Endodermal cell (in vitro differentiated cells): ENCODE data around the gene CCL28. TPM values are rescaled to one million over a fixed set of nuclear protein-coding genes. Genes with fewer than 3 reads are reported as not detected.

Experiments
- DNase-seq: peaks from one replicate; pipeline ENCODE4 v3.0.0-alpha.2; 2017
- H3K27ac ChIP-seq: 2 replicates; pipeline ENCODE4 v1.5.1; 2013; ENCODE audit warnings: mild to moderate bottlenecking, low read depth, low read length, moderate library complexity
- H3K27me3 ChIP-seq: 2 replicates; pipeline ENCODE4 v1.6.1; 2013; ENCODE audit warnings: mild to moderate bottlenecking, low read length, moderate library complexity; ENCODE audit not compliant: insufficient read depth, control insufficient read depth, poor library complexity, severe bottlenecking
- H3K36me3 ChIP-seq: 2 replicates; pipeline ENCODE4 v1.7.0; 2013; ENCODE audit warnings: mild to moderate bottlenecking, low read length, moderate library complexity; ENCODE audit not compliant: control insufficient read depth, insufficient read depth
- H3K4me1 ChIP-seq: one replicate; pipeline ENCODE4 v1.7.0; 2013; ENCODE audit warnings: low read length; ENCODE audit not compliant: control insufficient read depth, insufficient read depth
- H3K4me3 ChIP-seq: 2 replicates; pipeline ENCODE4 v1.5.1; 2013; ENCODE audit warnings: mild to moderate bottlenecking, low read length, moderate library complexity
- H3K9ac ChIP-seq: 2 replicates; pipeline ENCODE4 v1.6.1; 2013; ENCODE audit warnings: mild to moderate bottlenecking, low read length, moderate library complexity; ENCODE audit not compliant: poor library complexity, severe bottlenecking; ENCODE audit errors: extremely low read depth
- H3K9me3 ChIP-seq: 2 replicates; pipeline ENCODE4 v1.6.1; 2013; ENCODE audit warnings: mild to moderate bottlenecking, low read length, moderate library complexity; ENCODE audit not compliant: control insufficient read depth
- H3K27ac Mint-ChIP-seq: 2 replicates; pipeline ENCODE4 v1.8.0; 2020; ENCODE audit warnings: mixed read lengths
- H3K27me3 Mint-ChIP-seq: 2 replicates; pipeline ENCODE4 v1.8.0; 2021; ENCODE audit warnings: mild to moderate bottlenecking, mixed read lengths; ENCODE audit not compliant: insufficient read depth
- H3K36me3 Mint-ChIP-seq: 2 replicates; pipeline ENCODE4 v1.8.0; 2020; ENCODE audit warnings: low read depth, mixed read lengths
- H3K4me1 Mint-ChIP-seq: 2 replicates; pipeline ENCODE4 v1.8.0; 2020; ENCODE audit warnings: mixed read lengths
- H3K4me3 Mint-ChIP-seq: 2 replicates; pipeline ENCODE4 v1.8.0; 2020; ENCODE audit warnings: mild to moderate bottlenecking, moderate library complexity, mixed read lengths
- H3K9me3 Mint-ChIP-seq: 2 replicates; pipeline ENCODE4 v1.8.0; 2020; ENCODE audit warnings: mild to moderate bottlenecking, mixed read lengths
- CTCF ChIP-seq: fragments of 200-600 bp; sonication (generic); conservative IDR thresholded peaks from 2 replicates; pipeline ENCODE4 v1.5.0; 2021; ENCODE audit warnings: antibody characterized with exemption, mild to moderate bottlenecking
- WGBS, 2 experiments: methylation state at CpG; one replicate each; pipeline versions ENCODE4 v1.1.5 to v1.1.7; 2013; ENCODE audit warnings: missing lambda C conversion rate in 2 of 2, mixed read lengths in 1 of 2; ENCODE audit not compliant: insufficient coverage in 1 of 2, insufficient read length in 1 of 2; 5-methylcytosine and 5-hydroxymethylcytosine counted together
- total RNA-seq, 2 donors: library from RNA; stranded (reverse); fragmentation: NEBNext Ultra II Directional in 1 of 2; extraction: Animal tissue kit (Norgen Biotek cat#: 25700) in 1 of 2; gene quantifications; 2 replicates in 1 of 2; 3 replicates in 1 of 2; pipeline ENCODE4 v1.2.1, GENCODE V29; 2021

Gene CCL28
- total RNA-seq, 2 donors from 2014 or later = 1.7 TPM; not detected in 1

GRCh38 chr5:43415935-43416802, 4.0 kb upstream of the CCL28 start:
- WGBS, 2 experiments = 62 to 78% methylated on average over 1 to 3 of the region's 3 CpGs

GRCh38 chr5:43413966-43414365, 1.8 kb upstream of the CCL28 start:
- peaks cover 2% of the 10 kb centered on the region for H3K27me3 Mint-ChIP-seq
- H3K4me1 Mint-ChIP-seq = peaks cover 16% of the 10 kb centered on the region
- no peaks in the 10 kb centered on the region for H3K27me3 ChIP-seq
- no peak overlapping the region for H3K4me3 ChIP-seq
- no peaks in the 10 kb centered on the region for H3K36me3 ChIP-seq
- H3K27ac Mint-ChIP-seq = no peak overlapping the region
- H3K4me1 ChIP-seq = no peaks in the 10 kb centered on the region
- DNase-seq = no peak
- TF ChIP-seq CTCF = no peak
- no peak overlapping the region for H3K27ac ChIP-seq
- no peaks in the 10 kb centered on the region for H3K36me3 Mint-ChIP-seq
- H3K9me3 ChIP-seq = no peaks in the 10 kb centered on the region
- WGBS, 2 experiments = 98 to 100% methylated on average over 1 to 2 of the region's 2 CpGs
- H3K4me3 Mint-ChIP-seq = no peak overlapping the region
- H3K9ac ChIP-seq = no peak overlapping the region
- no peaks in the 10 kb centered on the region for H3K9me3 Mint-ChIP-seq

More at GRCh38 chr5:43415935-43416802, 4.0 kb upstream of the CCL28 start:
- Mint-ChIP-seq H3K4me1 (peaks cover 20% of the 10 kb centered on the region), H3K4me3 (no peak overlapping the region), H3K27ac (no peak overlapping the region), H3K27me3 (peaks cover 2% of the 10 kb centered on the region), H3K9me3 (no peaks in the 10 kb centered on the region), H3K36me3 (no peaks in the 10 kb centered on the region)
- no peak overlapping the region for H3K9ac ChIP-seq
- no peaks in the 10 kb centered on the region for H3K27me3 ChIP-seq
- no peak for TF ChIP-seq CTCF
- H3K4me1 ChIP-seq = no peaks in the 10 kb centered on the region
- no peak overlapping the region for H3K4me3 ChIP-seq
- no peaks in the 10 kb centered on the region for H3K36me3 ChIP-seq
- H3K9me3 ChIP-seq = no peaks in the 10 kb centered on the region
- peak; percentile 87 for DNase-seq
- H3K27ac ChIP-seq = no peak overlapping the region

GRCh38 chr5:43412644-43413043, 453 bp upstream of the CCL28 start:
- H3K4me1 Mint-ChIP-seq = peaks cover 16% of the 10 kb centered on the region
- no peak overlapping the region for H3K27ac ChIP-seq
- no peaks in the 10 kb centered on the region for H3K36me3 Mint-ChIP-seq
- no peak overlapping the region for H3K27ac Mint-ChIP-seq
- H3K9me3 ChIP-seq = no peaks in the 10 kb centered on the region
- H3K36me3 ChIP-seq = no peaks in the 10 kb centered on the region
- peaks cover 2% of the 10 kb centered on the region for H3K27me3 Mint-ChIP-seq
- no peak overlapping the region for H3K9ac ChIP-seq
- no peak for DNase-seq
- H3K4me1 ChIP-seq = no peaks in the 10 kb centered on the region
- H3K27me3 ChIP-seq = no peaks in the 10 kb centered on the region
- peaks cover under 1% of the 10 kb centered on the region for H3K9me3 Mint-ChIP-seq
- WGBS, 2 experiments = 67 to 100% methylated on average over 1 of the region's 1 CpG
- no peak overlapping the region for H3K4me3 Mint-ChIP-seq
- TF ChIP-seq CTCF = no peak
- no peak overlapping the region for H3K4me3 ChIP-seq
